Gastrocnemius medialis (tissue), 4 donors: Measurements from ENCODE around the gene MX1.

Source experiments
- CTCF ChIP-seq, 5 experiments: fragments of 450-650 bp in 3 of 5; fragments of 200-600 bp in 2 of 5; sonication (generic) in 2 of 5; IDR thresholded peaks in 4 of 5; conservative IDR thresholded peaks in 1 of 5; 1 replicate in 4 of 5; 2 replicates in 1 of 5; pipeline ENCODE4 v1.5.1; 2016 to 2019; ENCODE audit warnings: antibody characterized with exemption in 5 of 5, mild to moderate bottlenecking in 3 of 5, moderate library complexity in 3 of 5
- POLR2A ChIP-seq, 2 donors: fragments of 450-650 bp; IDR thresholded peaks; one replicate each; pipeline ENCODE4 v1.6.1; 2017; ENCODE audit warnings: antibody characterized with exemption in 2 of 2, mild to moderate bottlenecking in 2 of 2, moderate library complexity in 2 of 2

GRCh38 chr21:41447356-41447755 is 21.3 kb downstream of the MX1 start:
- TF ChIP-seq CTCF (IDR thresholded peaks at IDR 0.05 in 4 of 5, conservative IDR thresholded peaks at IDR 0.05 in 1 of 5) = no peak
- TF ChIP-seq POLR2A (IDR thresholded peaks at IDR 0.05) = no peak
